Fibroblast of lung (primary cell): ENCODE measurements around the gene SWT1.

Experiments
- EZH2 ChIP-seq: IDR thresholded peaks from 2 replicates; pipeline ENCODE4 v1.5.1; 2012; ENCODE audit warnings: low read length, control low read depth, mild to moderate bottlenecking; ENCODE audit errors: missing control alignments
- TF ChIP-seq, protein P1 (sequence below), 2 donors: IDR thresholded peaks in 1 of 2; conservative IDR thresholded peaks in 1 of 2; 1 replicate in 1 of 2; 2 replicates in 1 of 2; pipeline ENCODE4 v1.5.1; 2011 to 2012; ENCODE audit warnings: low read length in 2 of 2, control low read depth in 1 of 2, inconsistent platforms in 1 of 2, low read depth in 1 of 2, mild to moderate bottlenecking in 1 of 2

DNA sequence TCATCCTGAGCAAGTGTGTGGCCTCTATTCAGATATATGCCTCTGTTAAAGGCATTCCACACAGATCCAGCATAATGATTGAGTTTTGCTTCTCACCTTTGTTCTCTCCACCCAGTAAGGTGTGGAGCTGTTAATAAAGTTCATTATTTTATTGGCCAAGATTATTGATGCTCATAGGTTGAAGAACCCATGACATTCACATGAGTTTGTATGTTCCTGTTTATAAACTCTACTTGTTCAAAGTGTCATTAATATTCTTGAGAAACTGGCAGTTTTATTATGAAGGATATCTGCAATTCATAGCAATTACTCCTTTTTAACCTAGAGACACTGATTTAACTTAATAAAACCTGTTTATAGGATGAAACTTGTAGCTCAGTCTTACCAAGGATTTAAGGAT lies 138.1 kb downstream of the SWT1 start:
- TF ChIP-seq, protein P1, sequence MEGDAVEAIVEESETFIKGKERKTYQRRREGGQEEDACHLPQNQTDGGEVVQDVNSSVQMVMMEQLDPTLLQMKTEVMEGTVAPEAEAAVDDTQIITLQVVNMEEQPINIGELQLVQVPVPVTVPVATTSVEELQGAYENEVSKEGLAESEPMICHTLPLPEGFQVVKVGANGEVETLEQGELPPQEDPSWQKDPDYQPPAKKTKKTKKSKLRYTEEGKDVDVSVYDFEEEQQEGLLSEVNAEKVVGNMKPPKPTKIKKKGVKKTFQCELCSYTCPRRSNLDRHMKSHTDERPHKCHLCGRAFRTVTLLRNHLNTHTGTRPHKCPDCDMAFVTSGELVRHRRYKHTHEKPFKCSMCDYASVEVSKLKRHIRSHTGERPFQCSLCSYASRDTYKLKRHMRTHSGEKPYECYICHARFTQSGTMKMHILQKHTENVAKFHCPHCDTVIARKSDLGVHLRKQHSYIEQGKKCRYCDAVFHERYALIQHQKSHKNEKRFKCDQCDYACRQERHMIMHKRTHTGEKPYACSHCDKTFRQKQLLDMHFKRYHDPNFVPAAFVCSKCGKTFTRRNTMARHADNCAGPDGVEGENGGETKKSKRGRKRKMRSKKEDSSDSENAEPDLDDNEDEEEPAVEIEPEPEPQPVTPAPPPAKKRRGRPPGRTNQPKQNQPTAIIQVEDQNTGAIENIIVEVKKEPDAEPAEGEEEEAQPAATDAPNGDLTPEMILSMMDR (conservative IDR thresholded peaks at IDR 0.05 in 1 of 2, IDR thresholded peaks at IDR 0.05 in 1 of 2; ENCODE audit: low read depth in 1 of 2, low read length in 2 of 2) = no peak
- TF ChIP-seq EZH2 = no peak
